ENCODE results near the gene FAM236D. TPM values are rescaled to one million over a fixed set of nuclear protein-coding genes. Genes with fewer than 3 reads are reported as not detected.

Gene FAM236D
- total RNA-seq, 2 experiments from 2014 or later, result not detected

Other genes with a start within 250 kb of the FAM236D start
- 29.9 and 32.5 TPM in 2 replicates for gene HDAC8, start 235.4 kb downstream of the FAM236D start, total RNA-seq (2014; rRNA removed; shearing (Covaris generic))
- gene HDAC8, start 235.4 kb downstream of the FAM236D start, total RNA-seq (2022), result 35.7 and 40.0 TPM in 2 replicates
- 0.09 TPM in 1 of 2 replicates, not detected in the other for gene PHKA1, start 93.9 kb downstream of the FAM236D start, total RNA-seq (2014; rRNA removed; shearing (Covaris generic))
- gene PHKA1, start 93.9 kb downstream of the FAM236D start, total RNA-seq (2022), result not detected in 2 replicates
- gene DMRTC1B, start 31.3 kb downstream of the FAM236D start, total RNA-seq (2014; rRNA removed; shearing (Covaris generic)), result not detected in 2 replicates
- not detected in 2 replicates for gene DMRTC1B, start 31.3 kb downstream of the FAM236D start, total RNA-seq (2022)
- not detected in 2 replicates for gene FAM236B, start 25.6 kb downstream of the FAM236D start, total RNA-seq (2014; rRNA removed; shearing (Covaris generic))
- gene FAM236B, start 25.6 kb downstream of the FAM236D start, total RNA-seq (2022), result not detected in 2 replicates
- not detected in 2 replicates for gene FAM236C, start 104.4 kb upstream of the FAM236D start, total RNA-seq (2014; rRNA removed; shearing (Covaris generic))
- not detected in 2 replicates for gene FAM236C, start 104.4 kb upstream of the FAM236D start, total RNA-seq (2022)
- gene FAM236A, start 130.0 kb upstream of the FAM236D start, total RNA-seq (2014; rRNA removed; shearing (Covaris generic)), result not detected in 2 replicates
- gene FAM236A, start 130.0 kb upstream of the FAM236D start, total RNA-seq (2022), result not detected in 2 replicates
- gene DMRTC1, start 135.6 kb upstream of the FAM236D start, total RNA-seq (2014; rRNA removed; shearing (Covaris generic)), result not detected in 2 replicates
- gene DMRTC1, start 135.6 kb upstream of the FAM236D start, total RNA-seq (2022), result not detected in 2 replicates
- not detected in 2 replicates for gene PABPC1L2B, start 194.7 kb upstream of the FAM236D start, total RNA-seq (2014; rRNA removed; shearing (Covaris generic))
- gene PABPC1L2B, start 194.7 kb upstream of the FAM236D start, total RNA-seq (2022), result not detected in 2 replicates

Data from OCI-LY7 (cell line).